Neural progenitor cell (in vitro differentiated cells): ENCODE results near the gene EPN2.

ENCODE experiments used
- CTCF ChIP-seq: fragments of 200-600 bp; sonication (generic); IDR thresholded peaks from 2 replicates; pipeline ENCODE4 v1.5.1; 2017; ENCODE audit warnings: antibody characterized with exemption, mild to moderate bottlenecking
- EZH2 ChIP-seq: fragments of 200-600 bp; sonication (generic); IDR thresholded peaks from 2 replicates; pipeline ENCODE4 v1.6.1; 2017; ENCODE audit warnings: antibody characterized with exemption, mild to moderate bottlenecking, moderate library complexity
- EZH2phosphoT487 ChIP-seq: fragments of 200-600 bp; sonication (generic); IDR thresholded peaks from 2 replicates; pipeline ENCODE4 v1.6.1; 2017; ENCODE audit warnings: antibody characterized with exemption

GRCh38 chr17:19360772-19361171 lies 123.6 kb downstream of the EPN2 start:
- TF ChIP-seq CTCF (no peak), EZH2 (no peak), EZH2phosphoT487 (no peak)
